NCI-H2171 treated with DMSO at 0.1 percent for 48 hours (cell line): Measurements from ENCODE around the gene RAI14.
"Not testable (repeated sequence)": the region's sequence is repeated elsewhere in the genome, so short reads cannot be mapped to it uniquely, and the experiment has no call there.

ENCODE experiments used
- DNase-seq: peaks from one replicate; lab custom pipeline; 2025; lab: John Stamatoyannopoulos, UW

Gene RAI14

DNA sequence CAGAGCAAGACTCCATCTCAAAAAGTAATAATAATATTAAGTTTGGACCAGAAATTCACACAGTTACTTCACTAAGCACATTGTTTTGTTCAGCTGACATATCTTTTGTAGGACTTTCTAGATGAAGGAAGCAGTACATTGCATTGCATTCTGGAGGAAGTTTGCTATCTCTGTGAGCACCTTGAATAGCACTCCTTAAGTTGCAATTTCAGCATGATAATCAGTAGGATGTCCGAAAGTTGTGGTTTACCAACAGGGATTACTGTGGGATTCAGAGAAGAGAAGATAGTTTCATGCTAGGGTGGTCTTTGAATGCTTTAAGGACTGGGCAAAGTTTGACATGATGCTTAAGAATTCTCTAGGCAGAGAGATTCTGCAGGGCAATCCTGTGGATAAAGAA lies 164.5 kb downstream of the RAI14 start:
- no peak for DNase-seq

DNA sequence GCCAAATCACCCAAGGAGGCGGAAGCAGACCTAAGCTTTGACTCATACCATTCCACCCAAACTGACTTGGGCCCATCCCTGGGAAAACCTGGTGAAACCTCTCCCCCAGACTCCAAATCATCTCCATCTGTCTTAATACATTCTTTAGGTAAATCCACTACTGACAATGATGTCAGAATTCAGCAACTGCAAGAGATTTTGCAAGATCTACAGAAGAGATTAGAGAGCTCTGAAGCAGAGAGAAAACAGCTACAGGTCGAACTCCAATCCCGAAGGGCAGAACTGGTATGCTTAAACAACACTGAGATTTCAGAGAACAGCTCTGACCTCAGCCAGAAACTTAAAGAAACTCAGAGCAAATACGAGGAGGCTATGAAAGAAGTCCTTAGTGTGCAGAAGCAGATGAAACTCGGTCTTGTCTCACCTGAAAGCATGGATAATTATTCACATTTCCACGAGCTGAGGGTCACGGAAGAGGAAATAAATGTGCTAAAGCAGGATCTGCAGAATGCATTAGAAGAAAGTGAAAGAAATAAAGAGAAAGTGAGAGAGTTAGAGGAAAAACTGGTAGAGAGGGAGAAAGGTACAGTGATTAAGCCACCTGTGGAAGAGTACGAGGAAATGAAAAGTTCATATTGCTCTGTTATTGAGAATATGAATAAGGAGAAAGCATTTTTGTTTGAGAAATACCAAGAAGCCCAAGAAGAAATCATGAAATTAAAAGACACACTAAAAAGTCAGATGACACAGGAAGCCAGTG lies 167.0 kb downstream of the RAI14 start:
- DNase-seq = no peak

DNA sequence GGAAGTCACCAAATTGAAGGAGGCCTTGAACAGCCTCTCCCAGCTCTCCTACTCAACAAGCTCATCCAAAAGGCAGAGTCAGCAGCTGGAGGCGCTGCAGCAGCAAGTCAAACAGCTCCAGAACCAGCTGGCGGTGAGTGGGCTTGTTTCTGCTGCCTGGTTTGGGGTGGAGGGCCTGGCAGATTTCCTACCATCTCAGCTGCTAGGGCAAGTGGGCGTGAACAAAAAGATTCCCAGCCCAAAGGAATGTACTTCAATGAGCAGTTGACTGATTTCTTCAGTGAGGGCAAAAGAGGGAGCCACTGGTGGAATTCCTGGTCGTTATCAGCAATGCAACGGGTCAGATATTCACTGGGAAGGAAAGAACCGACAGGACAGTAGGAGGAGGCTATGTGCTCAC lies 170.2 kb downstream of the RAI14 start:
- no peak for DNase-seq

DNA sequence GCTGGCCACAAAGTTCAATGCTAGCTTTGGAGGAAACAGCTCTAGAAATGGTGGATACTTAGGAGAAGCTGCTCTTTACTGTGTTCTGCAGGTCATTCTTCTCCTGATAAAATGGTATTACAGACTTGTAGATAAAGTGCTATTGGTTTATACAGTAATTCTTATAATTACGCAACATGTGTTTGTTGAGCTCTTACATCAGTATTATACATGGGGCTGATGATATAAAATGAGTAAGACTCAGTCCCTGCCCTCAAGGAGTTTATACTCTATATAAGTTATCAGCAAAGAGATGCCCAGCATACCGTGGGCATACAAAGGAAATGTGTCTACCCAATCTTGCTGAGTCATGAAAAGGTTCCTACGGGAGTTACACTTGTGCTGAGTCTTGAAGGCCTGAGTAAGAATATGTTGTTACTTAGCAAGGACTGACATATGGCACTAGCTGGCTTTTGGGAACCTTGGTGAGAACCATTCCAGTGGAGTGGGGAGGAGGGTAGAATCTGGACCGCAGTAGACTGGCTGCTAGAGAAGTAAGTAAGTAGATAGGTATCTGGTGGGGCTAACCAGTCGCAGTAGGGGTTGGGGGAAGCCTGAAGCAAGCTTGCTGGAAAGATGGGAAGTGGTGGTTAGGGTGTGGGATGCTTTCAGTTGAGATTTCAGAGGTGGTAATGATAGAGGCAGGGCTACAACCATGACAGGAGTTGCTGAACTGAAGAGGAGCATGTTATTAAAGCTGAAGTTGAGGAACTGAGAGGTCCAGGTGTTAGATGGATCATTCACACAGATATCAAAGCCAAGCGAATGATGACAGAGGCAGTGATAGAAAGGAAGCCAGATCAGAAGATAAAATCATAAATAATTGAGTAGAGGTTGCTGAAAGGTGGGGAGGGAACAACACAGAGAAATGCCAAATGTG lies 171.7 kb downstream of the RAI14 start:
- no peak for DNase-seq

DNA sequence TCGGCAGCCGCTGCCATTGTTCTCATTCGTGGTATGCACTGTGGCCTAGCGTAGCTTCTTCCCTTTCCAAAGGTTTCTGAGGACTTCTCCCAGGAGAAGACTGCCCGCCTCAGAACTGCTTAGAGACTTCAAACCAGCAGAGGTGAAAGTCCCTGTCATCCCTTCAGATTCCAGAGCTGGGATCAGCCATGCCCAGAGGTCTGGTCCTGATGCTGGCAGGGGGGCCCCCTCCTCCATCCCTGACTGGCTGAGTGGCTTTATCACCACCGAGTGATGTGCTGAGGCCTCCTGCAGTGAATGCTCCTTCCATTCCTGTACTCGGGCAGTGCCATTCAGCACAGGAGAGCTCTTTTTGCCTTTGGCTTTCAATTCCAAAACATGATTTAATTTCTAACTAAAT lies 174.7 kb downstream of the RAI14 start:
- not testable (repeated sequence) for DNase-seq

DNA sequence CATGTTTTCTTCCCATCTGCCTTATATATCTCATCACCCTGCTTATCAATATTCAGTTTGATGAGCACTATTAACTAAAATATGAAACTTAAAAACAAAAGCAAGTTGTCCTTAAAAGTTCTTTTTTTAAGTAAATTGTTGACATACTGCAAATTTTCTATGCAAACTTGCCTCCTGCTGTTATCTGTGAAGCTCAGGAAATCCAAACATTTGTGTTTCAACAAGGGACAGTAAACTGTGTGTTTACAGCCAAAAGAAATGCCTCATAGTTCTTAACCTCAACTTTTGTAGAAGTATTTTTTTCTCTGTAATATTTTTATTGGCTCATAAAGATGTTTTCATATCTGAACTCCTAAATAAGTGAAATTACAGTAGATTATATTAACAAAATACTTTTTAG lies 175.2 kb downstream of the RAI14 start:
- no peak for DNase-seq

DNA sequence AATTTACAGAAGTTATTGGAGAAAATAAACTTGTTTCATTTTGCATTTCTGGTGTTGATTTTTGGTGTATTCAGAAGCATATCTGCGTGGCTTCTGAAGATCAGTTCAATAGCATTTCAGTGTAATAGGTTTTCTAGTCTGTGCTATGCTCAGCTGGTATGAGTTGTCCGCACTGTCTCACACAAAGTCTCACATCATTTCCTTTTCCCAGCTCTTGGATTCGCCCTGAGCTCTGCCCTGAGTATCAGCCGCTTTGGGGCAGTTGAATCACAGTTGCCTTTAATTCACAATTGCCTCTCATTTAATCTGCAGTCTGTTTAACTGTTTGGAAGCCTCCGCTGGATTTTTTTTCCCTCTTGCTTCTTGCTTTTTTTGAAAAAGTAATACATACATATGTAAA lies 176.4 kb downstream of the RAI14 start:
- DNase-seq = no peak

DNA sequence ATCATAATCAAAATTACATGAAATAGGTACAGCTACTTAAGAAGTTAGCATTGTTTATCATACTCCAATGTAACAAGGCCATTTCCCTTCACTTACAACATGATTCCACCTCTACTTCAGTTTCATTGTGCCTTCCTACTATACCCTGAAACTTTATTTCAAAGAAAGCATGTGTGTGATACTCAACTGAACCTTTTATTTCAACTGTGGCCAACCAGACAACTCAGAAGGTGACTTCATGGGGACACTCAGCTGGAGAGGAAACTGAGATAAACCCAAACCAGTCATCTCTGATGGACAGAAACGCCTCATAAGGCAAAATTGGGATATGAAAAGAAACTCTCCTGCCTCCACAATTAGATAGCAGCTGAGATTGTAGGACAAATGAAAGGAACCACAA lies 177.0 kb downstream of the RAI14 start:
- no peak for DNase-seq

DNA sequence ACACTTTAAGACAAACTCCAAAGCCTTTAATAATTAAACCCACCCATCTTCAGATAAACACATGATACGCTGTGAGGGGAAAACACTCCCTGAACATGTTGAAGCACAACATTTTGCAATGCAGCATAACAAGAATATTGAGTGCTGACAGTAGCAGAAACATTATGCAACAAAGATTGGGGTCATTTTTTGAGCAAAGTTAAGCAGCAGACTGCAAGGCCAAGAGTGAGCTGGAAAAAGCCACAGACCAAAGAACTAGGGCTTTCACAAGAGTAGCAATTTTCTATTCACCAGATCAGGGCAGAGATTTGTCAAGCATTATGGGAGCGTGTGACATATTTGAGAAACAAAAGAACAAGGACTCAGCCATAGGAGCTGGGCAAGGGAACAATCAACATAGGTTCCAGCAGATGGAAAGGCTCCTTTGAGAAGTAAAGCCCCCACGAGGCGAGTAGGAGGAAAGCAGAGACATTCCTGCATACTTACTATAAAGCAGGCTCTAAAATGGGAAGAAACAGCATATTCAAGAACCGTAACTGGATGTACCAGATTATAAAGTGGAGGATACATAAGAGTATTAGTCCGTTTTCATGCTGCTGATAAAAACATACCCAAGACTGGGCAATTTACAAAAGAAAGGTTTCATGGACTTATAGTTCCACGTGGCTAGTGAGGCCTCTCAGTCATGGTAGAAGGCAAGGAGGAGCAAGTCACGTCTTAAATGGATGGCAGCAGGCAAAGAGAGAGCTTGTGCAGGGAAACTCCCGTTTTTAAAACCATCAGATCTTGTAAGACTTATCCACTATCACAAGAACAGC lies 178.1 kb downstream of the RAI14 start:
- DNase-seq = no peak

DNA sequence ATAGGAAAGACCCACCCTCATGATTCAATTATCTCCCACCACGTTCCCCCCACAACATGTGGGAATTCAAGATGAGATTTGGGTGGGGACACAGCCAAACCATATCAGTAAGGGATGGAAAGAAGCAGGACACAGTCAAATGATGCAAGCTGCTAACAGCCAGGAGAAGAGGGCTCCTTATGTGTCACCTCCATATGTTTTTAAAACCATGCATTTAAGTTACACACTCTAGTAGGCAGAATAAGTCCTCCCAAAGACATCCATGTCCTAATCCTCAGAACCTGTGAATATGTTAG lies 178.6 kb downstream of the RAI14 start:
- no peak for DNase-seq

DNA sequence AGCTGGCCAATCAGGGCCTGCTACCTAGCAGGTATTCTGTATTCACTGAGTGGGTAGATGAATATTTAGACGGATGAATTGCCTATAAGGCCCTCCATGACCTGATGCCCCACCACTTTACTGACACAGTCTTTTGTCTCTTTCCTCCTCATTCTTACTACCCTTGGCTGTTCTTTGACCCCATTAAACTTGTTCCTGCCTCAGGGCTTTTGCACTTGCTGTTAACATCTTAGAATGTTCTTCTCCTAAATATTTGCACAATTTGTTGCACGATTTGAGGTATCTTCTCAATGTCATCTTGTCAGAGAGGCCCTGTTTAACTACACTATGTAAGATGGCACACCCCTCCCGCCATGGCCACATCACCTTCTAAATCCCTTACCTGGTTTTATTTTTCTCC lies 179.5 kb downstream of the RAI14 start:
- no peak for DNase-seq

DNA sequence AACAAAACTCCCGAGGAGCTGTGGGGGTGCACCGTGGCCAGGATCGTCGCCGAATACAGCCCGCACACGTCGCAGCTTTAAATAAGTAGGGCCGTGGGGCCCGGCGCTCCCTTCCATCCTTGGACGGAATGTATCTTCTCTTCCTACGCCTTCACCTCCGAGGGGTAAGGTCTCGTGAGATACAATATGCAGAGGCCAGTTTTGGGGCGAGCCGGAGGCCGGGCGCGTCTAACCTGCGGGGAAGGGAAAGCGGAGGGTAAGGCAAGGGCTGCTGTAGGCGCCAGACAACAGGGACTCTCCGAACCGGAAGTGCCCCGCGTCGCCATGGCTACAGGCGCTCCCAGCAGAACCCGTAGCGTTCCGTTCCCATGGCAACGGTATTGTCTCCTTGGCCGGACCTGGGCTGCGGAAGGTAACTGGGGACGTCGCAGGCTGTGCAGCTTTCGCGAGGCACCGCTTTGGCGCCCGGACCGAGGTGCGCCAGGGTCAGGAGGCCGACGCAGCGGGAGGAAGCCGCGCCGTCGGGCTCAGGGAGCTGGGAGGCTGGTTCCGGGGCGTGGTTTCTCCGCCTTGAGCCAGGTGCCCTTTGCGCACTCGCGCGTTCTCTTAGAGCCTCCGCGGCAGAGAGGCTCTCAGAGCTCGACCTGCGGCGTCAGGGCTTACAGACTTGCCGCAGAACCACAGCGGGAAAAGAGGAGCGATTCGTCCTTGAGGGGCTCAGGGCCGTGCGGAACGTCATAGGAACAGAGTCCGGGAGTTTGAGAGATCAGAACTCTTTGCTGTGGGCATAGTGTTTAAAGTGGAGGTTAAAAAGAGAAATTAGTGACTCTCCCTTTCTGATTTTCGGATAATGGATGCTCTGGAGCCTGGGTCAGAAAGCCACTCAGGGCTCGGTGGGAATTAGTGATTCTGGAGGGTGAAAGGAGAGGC lies 182.9 kb downstream of the RAI14 start, which contains the start of gene TTC23L:
TTC23L (plus strand) TSS at position 380 of the 930 bp plus-strand sequence. CDS start 1,508 bp downstream, outside the sequence.
- peak; percentile 88 for DNase-seq

DNA sequence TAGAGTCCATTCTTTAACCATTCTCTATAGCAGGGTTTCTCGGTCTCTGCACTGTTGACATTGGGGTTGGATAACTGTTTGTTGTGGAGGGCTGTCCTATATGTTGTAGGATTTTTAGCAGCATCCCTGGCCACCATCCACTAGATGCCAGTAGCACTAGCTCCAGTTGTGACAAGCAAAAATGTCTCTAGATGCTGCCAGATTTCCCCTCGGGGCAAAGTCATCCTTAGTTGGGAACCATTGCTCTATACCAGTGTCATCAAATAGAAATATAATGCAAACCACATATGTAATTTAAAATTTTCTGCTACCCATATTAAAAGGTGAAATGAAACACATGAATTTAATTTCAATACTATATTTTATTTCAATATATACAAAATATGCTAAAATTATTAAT lies 185.7 kb downstream of the RAI14 start:
- no peak for DNase-seq

DNA sequence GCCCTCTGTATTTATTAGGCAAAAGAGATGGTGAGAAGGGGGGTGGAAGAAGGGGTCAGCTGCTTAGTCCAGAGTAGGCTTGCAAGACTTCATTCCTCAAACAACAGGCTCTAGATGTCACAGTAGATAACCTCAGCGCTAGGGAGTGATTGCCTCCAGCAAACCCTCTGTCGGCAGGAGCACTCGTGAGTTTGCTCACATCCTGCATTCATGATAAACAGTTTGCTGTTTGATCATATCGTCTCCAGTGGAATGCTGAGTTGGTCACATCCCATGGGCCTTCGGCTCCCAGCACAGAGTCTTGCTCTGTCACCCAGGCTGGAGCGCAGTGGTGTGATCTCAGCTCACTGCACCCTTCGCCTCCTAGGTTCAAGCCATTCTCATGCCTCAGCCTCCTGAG lies 186.4 kb downstream of the RAI14 start:
- no peak for DNase-seq

DNA sequence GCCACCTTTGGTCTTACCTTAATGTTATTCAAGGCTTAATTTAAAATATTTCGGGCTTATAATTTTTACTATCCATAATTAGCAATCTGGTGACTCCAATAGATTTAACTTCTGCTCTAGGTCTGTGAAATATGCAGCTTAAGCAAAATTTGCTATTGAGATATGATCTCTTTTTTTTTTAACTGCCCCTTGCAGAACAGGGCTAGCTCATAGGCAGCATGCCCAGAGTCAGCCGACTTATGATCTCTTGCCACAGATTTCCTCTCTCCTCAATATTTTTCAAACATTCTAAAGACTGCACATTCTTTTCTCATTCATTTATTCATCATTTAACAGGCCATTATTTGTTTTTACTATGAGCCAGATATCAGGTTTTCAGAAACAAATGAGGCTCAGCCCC lies 187.4 kb downstream of the RAI14 start:
- no peak for DNase-seq

DNA sequence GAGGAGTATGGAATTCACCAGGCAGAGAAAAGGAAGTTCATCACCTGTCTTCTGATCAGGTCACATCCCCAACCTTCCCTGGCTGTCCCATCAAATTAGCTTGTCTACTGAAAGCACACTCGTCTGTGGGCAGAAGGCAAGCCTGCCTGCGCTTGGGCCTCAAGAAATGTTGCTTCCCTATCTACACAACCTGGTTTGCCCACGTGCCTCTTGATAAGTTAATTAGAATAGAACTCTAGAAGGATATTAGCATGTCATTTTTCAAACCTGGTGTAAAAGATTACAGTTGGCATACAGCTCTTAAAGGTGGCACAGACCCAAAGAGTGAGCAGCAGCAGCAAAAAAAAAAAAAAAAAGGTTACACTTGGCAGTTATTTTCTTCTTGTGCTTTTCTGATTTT lies 188.0 kb downstream of the RAI14 start:
- DNase-seq = no peak

DNA sequence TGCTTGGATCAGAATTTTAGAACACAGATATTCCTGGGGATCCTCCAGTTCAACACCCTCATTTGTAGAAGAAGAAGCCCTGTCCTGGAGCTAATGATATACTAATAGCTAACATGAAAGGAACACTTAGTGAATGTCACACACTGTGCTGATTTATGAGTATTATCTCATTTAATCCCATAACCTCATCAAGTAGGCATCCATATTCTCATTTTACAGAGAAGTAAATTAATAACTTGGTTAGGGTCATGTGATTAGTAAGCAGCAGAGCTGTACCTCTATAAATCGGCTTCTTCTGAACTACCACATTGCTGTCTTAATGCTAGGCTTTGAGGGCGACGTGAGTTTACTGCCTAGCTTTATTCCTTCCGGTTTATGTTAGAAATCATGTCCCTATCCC lies 188.9 kb downstream of the RAI14 start:
- DNase-seq = no peak

DNA sequence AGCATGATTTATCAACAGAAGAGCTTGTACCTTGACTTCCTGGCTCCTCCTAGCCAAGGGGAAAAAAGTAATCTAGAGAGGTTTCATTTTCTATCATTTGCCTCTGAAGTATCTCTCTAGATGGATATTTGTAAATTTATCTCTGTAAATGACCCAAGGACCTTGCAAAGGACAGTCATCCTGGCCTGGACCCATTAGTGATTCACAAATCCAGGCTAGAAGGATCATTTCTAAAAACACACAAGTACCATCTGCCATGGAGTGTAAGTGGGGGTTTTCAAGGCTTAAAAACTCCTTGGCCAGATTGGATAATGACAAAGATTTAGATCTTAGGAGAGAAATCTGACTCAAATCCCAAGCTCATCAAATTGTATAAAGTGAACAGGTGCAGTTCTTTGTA lies 190.9 kb downstream of the RAI14 start:
- DNase-seq = no peak

DNA sequence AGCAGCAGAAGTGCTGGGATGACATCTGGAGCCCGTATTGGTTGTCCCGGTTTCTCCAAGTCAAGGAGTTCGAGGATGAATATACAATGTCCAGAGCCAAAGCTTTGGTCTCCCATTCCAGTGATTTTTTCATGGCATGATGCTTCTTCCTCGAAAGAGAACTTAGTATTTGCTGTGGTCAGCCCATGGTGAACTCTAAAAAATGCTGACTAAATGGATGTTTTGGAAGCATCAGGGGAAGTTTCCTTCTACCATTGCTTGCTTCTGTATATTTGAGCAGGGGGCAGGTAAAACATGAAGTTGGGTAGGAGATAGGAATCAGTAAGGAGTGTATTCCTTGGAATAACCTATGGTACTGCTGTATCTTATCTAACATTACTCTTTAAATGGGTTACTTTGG lies 191.4 kb downstream of the RAI14 start:
- no peak for DNase-seq

DNA sequence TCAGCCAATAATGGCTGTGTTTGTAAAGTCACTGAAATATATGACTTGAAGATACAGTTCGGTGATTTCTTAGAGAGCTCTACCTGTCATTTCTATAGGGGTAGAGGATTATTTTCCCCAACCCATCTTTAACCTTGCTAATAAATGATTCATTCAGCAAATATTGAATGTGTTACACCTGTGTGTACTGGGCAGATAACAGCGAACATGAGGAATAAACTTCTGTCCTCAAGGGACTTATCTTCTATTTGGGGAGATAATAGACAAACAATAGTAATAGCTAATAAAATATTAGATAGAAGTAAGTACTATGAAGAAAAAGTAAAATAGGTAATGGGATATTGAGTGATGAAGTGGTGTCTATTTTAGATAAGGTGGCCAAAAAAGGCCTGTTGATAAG lies 192.1 kb downstream of the RAI14 start:
- DNase-seq = no peak

DNA sequence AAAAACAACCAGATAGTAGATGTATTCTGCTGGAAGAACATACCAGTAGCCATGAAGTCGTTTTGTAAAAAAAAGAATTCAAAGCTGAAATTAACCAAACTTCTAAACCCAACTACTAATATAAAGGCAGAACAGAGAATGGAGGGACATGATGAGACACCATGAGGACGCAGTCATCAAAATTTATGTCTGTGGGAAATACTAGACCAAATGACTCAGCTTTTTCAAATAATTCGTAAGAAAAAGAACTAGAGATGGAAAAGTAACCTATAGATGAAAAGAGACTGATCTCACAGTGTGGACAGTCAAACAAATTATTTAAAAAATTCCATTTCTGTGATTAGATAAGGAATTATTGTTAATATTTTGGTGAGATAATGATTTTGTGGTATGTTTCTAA lies 193.1 kb downstream of the RAI14 start:
- DNase-seq = no peak
